ENCODE results near the gene SWI5. TPM values are rescaled to one million over a fixed set of nuclear protein-coding genes. Genes with fewer than 3 reads are reported as not detected.
A peak's percentile ranks its signal among the peaks of the same experiment; 100 is the strongest.

Gene SWI5
- total RNA-seq, 2 experiments from 2014 or later: 3.0 to 4.1 TPM

DNA sequence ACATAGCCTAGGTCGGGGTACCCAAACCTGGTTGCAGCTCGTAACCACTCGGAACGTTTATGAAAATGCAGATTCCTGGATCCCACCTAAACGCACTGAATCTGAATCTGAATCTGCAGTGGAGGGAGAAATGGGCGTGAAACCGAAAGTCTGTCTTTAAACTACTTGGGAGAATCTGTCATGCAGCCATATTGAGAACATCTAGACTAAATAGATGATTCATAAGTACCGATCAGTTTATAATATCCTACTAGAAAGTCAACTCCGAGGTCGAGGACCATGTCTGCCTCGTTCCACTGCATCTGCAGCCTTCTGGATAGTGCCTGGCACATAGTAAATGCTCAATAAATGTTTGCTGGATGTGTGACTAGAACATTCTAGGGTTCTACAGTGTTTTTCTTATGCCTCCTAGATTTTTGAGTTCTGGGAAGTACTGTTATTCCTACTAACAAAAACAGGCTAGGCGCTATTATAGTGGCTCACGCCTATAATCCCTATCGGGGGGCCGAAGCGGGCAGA, 47.2 kb downstream of the SWI5 start:
- intact Hi-C loops (cut with DNase I, micrococcal nuclease): loop anchor here (2.0 to 10.0 kb wide), 7 partner anchors 46 to 464 kb away; partner anchors contain the start of genes CIZ1 (in 1 of the 2), GOLGA2 (in 1 of the 2), ODF2 (in 1 of the 2) and PTGES2 (in 1 of the 2)
- H3K9me3 Mint-ChIP-seq: no peaks in the 10 kb centered on the region
- H3K4me1 ChIP-seq (ENCODE audit: insufficient read depth, low read length): peaks cover 32% of the 10 kb centered on the region
- peak overlapping the region; percentile 91 for H3K4me3 Mint-ChIP-seq
- peak in 1 of 14 experiments; percentile 20 for DNase-seq
- H3K27me3 Mint-ChIP-seq: no peaks in the 10 kb centered on the region
- H3K4me1 Mint-ChIP-seq (ENCODE audit: low read depth): peaks cover 31% of the 10 kb centered on the region
- peaks cover 43% of the 10 kb centered on the region for H3K36me3 Mint-ChIP-seq (ENCODE audit: low read depth)
- H3K27ac Mint-ChIP-seq: peak overlapping the region; percentile 93
- no peaks in the 10 kb centered on the region for H3K9me3 ChIP-seq (ENCODE audit: control insufficient read depth in 1 of 2, insufficient read depth in 1 of 2, low read length in 2 of 2)
- ATAC-seq (ENCODE audit: poor library complexity): no peak
- H3K4me3 ChIP-seq (ENCODE audit: low read length): peak overlapping the region; percentile 80
- H3K27me3 ChIP-seq (ENCODE audit: control insufficient read depth in 1 of 2, insufficient read depth in 2 of 2, low read length in 2 of 2): no peaks in the 10 kb centered on the region
- TF ChIP-seq, protein P1, sequence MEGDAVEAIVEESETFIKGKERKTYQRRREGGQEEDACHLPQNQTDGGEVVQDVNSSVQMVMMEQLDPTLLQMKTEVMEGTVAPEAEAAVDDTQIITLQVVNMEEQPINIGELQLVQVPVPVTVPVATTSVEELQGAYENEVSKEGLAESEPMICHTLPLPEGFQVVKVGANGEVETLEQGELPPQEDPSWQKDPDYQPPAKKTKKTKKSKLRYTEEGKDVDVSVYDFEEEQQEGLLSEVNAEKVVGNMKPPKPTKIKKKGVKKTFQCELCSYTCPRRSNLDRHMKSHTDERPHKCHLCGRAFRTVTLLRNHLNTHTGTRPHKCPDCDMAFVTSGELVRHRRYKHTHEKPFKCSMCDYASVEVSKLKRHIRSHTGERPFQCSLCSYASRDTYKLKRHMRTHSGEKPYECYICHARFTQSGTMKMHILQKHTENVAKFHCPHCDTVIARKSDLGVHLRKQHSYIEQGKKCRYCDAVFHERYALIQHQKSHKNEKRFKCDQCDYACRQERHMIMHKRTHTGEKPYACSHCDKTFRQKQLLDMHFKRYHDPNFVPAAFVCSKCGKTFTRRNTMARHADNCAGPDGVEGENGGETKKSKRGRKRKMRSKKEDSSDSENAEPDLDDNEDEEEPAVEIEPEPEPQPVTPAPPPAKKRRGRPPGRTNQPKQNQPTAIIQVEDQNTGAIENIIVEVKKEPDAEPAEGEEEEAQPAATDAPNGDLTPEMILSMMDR (IDR thresholded peaks at IDR 0.05): no peak
- H3K27ac ChIP-seq (ENCODE audit: low read depth in 1 of 2, low read length in 2 of 2): peak overlapping the region; percentile 80 to 91
- CTCF ChIA-PET: interaction anchor here (3.6 kb wide), 1 partner anchor 18 kb away, joined by 19 read pairs; no protein-coding TSS in a partner anchor
- POLR2A ChIA-PET: no interaction called here
- peaks cover 22% of the 10 kb centered on the region for H3K36me3 ChIP-seq (ENCODE audit: insufficient read depth, low read length)

DNA sequence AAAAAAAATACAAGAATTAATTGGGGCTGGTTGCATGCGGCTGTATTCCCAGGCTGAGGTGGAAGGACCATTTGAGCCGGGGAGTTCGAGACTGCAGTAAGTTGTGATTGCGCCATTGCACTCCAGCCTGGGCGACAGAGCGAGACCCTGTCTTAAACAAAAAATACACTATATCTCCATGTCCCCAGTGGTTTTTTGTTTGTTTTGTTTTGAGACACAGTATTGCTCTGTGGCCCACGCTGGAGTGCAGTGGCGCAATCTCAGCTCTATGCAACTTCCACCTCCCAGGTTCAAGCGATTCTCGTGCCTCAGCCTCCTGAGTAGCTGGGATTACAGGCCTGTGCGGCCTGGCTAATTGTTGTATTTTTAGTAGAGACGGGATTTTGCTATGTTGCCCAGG, 47.7 kb downstream of the SWI5 start:
- H3K27ac Mint-ChIP-seq: peak overlapping the region; percentile 93
- peak overlapping the region; percentile 91 for H3K4me3 Mint-ChIP-seq
- intact Hi-C loops (cut with DNase I, micrococcal nuclease): loop anchor here (2.0 to 10.0 kb wide), 7 partner anchors 47 to 464 kb away; partner anchors contain the start of genes CIZ1 (in 1 of the 2), GOLGA2 (in 1 of the 2), ODF2 (in 1 of the 2) and PTGES2 (in 1 of the 2)
- Histone ChIP-seq H3K27ac (ENCODE audit: low read depth in 1 of 2, low read length in 2 of 2) (peak overlapping the region in 1 of 2 donors; percentile 80), H3K4me1 (ENCODE audit: insufficient read depth, low read length) (peaks cover 32% of the 10 kb centered on the region), H3K4me3 (ENCODE audit: low read length) (peak overlapping the region; percentile 80), H3K9me3 (ENCODE audit: control insufficient read depth in 1 of 2, insufficient read depth in 1 of 2, low read length in 2 of 2) (no peaks in the 10 kb centered on the region), H3K36me3 (ENCODE audit: insufficient read depth, low read length) (peaks cover 26% of the 10 kb centered on the region), H3K27me3 (ENCODE audit: control insufficient read depth in 1 of 2, insufficient read depth in 2 of 2, low read length in 2 of 2) (no peaks in the 10 kb centered on the region)
- no peaks in the 10 kb centered on the region for H3K27me3 Mint-ChIP-seq
- POLR2A ChIA-PET: no interaction called here
- H3K4me1 Mint-ChIP-seq (ENCODE audit: low read depth): peaks cover 31% of the 10 kb centered on the region
- CTCF ChIA-PET: interaction anchor here (3.6 kb wide), 1 partner anchor 18 kb away, joined by 19 read pairs; no protein-coding TSS in a partner anchor
- no peaks in the 10 kb centered on the region for H3K9me3 Mint-ChIP-seq
- ATAC-seq (ENCODE audit: poor library complexity): no peak
- TF ChIP-seq, protein P1 (IDR thresholded peaks at IDR 0.05): no peak
- peaks cover 48% of the 10 kb centered on the region for H3K36me3 Mint-ChIP-seq (ENCODE audit: low read depth)
- DNase-seq: no peak

DNA sequence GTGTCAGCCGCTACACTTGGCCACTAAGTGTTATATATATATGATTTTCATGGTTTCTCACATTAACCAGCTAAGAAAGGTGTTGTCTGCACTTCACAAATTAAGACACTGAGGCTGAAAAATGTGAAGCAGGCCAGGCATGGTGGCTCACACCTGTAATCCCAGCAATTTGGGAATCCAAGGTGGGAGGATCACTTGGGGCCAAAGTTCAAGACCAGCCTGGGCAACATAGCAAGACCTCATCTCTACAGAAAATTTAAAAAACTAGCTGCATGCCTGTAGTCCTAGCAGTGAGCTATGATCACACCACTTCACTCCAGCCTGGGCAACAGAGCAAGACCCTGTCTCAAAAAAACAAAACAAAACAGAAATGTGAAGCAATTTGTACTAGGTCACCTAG, 48.3 kb downstream of the SWI5 start:
- no peak for ATAC-seq (ENCODE audit: poor library complexity)
- H3K27me3 Mint-ChIP-seq: no peaks in the 10 kb centered on the region
- POLR2A ChIA-PET: no interaction called here

More for the DNA sequence above, 48.3 kb downstream of the SWI5 start:
- no peak overlapping the region for H3K27ac Mint-ChIP-seq
- no peak for DNase-seq
- intact Hi-C loops (cut with DNase I, micrococcal nuclease): loop anchor here in 1 of 2 experiments (5.0 to 10.0 kb wide), 4 partner anchors 132 to 463 kb away; partner anchors contain the start of genes CIZ1, ODF2, PTGES2 and TBC1D13
- peak overlapping the region; percentile 65 for H3K4me3 Mint-ChIP-seq
- Histone ChIP-seq H3K9me3 (ENCODE audit: control insufficient read depth in 1 of 2, insufficient read depth in 1 of 2, low read length in 2 of 2) (no peaks in the 10 kb centered on the region), H3K4me3 (ENCODE audit: low read length) (no peak overlapping the region), H3K36me3 (ENCODE audit: insufficient read depth, low read length) (peaks cover 29% of the 10 kb centered on the region), H3K4me1 (ENCODE audit: insufficient read depth, low read length) (peaks cover 32% of the 10 kb centered on the region), H3K27me3 (ENCODE audit: control insufficient read depth in 1 of 2, insufficient read depth in 2 of 2, low read length in 2 of 2) (no peaks in the 10 kb centered on the region), H3K27ac (ENCODE audit: low read depth in 1 of 2, low read length in 2 of 2) (no peak overlapping the region)
- peaks cover 50% of the 10 kb centered on the region for H3K36me3 Mint-ChIP-seq (ENCODE audit: low read depth)
- TF ChIP-seq, protein P1 (IDR thresholded peaks at IDR 0.05): no peak
- no peaks in the 10 kb centered on the region for H3K9me3 Mint-ChIP-seq
- peaks cover 31% of the 10 kb centered on the region for H3K4me1 Mint-ChIP-seq (ENCODE audit: low read depth)
- CTCF ChIA-PET: interaction anchor here (3.6 kb wide), 1 partner anchor 17 kb away, joined by 19 read pairs; no protein-coding TSS in a partner anchor

All from CD4-positive, alpha-beta T cell (primary cell).